HG02973 (cell line): ENCODE data around the gene UBTFL1.
"Not testable (repeated sequence)": the region's sequence is repeated elsewhere in the genome, so short reads cannot be mapped to it uniquely, and the experiment has no call there.

Experiments
- ATAC-seq: cut with Tn5 transposase; IDR thresholded peaks from one replicate; pipeline ENCODE4 v1.9.1; 2021; ENCODE audit warnings: moderate library complexity; ENCODE audit not compliant: unreplicated experiment

The UBTFL1 gene, protein sequence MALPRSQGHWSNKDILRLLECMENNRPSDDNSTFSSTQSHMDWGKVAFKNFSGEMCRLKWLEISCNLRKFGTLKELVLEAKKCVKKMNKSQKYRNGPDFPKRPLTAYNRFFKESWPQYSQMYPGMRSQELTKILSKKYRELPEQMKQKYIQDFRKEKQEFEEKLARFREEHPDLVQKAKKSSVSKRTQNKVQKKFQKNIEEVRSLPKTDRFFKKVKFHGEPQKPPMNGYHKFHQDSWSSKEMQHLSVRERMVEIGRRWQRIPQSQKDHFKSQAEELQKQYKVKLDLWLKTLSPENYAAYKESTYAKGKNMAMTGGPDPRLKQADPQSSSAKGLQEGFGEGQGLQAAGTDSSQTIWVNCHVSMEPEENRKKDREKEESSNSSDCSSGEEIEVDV

DNA sequence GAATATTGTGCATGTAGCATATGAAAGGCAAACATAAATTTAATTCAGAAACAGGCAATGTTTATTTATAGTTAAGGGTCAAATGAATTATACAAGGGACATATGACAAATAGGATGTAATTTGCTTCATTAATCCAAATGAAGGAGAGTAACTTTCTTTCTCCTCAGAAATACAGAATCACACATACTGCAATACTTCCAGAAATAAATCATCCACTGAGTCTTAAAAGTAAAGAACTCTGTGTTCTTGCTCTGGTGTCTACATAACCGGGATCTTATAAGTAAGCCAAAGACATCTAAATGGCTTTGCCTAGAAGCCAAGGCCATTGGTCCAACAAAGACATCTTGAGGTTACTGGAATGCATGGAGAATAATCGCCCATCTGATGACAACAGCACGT lies at the start of gene UBTFL1:
Gene UBTFL1, plus strand, starts transcription at position 301 of the 400 bp plus-strand sequence. Its CDS starts 0 bp downstream, at position 301.
- ATAC-seq: not testable (repeated sequence)

DNA sequence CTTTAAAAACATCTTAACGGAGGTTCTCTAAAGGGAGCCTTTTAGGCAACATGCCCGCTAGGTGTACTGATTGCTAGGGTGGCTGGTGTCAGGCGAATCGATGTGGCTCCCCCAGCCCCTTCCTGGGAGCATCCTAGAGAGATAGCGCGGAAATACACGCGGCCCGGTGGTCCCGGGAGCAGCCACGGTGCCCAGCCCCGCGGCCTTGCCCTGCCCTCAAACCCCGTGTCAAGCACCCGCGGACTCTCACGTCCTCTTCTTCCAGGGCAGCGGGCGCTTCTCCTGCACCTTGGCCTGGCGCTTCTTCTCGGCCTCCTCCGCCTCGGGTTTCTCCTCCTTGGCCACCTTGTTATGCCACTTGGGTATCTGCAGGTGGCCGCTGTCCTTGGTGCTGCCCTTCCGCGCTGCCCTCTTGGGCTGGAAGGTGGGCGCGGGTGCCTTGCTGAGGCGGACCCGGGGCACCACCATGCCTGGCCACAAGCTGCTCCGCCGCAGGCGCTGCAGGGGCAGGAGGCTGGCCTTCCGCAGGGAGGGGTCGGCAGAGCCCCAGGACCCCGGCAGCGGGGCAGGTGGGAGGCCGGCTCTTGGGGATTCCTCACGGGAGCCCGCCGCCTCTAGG lies 34.0 kb upstream of the UBTFL1 start:
- ATAC-seq: not testable (repeated sequence)

DNA sequence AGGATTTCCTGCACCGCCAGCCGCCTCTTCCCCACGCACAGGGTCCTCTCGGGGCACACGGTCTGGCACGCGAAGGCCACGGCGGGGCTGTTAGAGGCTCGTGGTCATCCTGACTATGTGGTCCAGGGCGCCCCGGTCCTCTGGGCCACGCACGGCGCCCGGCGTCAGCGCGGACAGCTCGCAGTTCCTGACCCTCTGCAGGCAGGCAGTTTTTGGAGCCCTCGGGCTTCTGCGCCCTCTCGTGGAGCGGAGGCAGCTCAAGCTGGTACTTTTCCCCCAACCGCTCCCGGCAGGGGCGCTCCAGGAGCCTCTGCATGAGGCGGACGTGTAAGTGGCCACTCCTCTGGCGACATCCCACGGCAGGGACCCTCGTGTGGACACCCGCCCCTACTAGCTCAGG lies 33.4 kb upstream of the UBTFL1 start:
- not testable (repeated sequence) for ATAC-seq

DNA sequence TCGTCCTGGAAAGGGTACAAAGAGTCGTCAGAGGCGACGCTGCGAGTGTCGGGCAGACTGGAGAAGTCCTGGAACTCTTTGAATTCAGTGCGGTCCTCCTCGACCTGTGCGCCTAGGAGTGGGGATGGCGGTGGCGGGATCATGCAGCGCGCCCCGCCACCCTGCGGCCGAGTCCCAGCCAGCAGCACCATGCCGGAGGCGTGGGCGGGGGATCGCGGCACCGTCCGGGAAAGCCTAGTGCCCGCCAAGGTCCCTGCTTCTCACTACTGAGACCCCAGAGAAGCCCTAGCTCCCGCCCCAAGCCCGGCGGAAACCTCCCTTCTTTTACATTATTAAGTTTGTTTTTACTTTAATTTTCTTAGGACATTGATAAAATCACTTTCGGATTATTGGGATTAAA lies 32.2 kb upstream of the UBTFL1 start:
- not testable (repeated sequence) for ATAC-seq

DNA sequence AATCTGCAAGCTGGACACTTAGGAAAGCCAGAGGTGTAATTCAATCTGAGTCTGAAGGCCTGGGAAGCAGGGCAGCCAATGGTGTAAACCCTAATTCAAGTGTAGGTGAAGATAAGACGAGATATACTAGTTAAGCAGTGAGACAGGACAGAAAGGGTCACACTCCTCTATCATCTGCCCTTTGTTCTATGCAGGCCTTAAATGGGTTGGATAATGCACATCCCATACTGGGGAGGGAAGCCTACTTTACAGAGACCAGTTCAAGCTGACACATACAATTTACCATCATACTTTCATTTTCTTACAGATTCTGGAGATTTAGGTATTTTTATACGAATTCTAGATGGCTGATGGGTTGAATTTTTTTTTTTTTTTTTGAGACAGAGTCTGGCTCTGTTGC lies 3.0 kb downstream of the UBTFL1 start:
- ATAC-seq: not testable (repeated sequence)

DNA sequence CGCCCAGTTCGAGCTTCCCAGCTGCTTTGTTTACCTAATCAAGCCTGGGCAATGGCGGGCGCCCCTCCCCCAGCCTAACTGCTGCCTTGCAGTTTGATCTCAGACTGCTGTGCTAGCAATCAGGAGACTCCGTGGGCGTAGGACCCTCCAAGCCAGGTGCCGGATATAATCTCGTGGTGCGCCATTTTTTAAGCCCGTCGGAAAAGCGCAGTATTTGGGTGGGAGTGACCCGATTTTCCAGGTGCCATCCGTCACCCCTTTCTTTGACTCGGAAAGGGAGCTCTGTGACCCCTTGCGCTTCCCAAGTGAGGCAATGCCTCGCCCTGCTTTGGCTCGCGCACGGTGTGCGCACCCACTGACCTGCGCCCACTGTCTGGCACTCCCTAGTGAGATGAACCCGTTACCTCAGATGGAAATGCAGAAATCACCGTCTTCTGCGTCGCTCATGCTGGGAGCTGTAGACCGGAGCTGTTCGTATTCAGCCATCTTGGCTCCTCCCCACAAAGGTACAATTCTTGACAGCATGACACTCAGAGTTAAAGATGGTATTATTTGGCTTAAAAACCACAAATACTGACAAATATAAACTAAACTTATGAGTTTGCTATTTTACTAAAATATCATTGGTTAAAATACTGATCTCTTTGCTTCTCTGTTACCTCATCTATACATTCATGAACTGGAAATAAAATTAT lies 9.6 kb downstream of the UBTFL1 start:
- ATAC-seq: not testable (repeated sequence)

DNA sequence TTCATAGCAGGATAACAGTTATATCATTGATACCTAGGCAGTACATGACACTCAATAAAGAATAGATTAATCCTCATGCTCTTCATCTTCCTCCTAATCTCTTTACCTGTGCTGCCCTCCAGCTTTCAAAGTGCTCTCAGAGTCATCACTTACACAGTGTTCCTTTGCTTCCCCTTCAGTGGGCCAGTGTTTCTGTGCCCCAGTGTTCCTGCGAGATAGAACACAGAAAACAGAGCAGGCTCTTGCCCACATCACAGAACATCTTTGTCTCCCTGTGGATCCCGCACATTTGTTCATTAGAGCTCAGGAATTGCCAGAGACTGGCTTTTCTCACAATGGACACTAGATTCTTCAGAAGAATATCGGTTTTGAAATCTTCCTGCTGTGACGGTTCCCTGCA lies 12.5 kb downstream of the UBTFL1 start:
- ATAC-seq: not testable (repeated sequence)

DNA sequence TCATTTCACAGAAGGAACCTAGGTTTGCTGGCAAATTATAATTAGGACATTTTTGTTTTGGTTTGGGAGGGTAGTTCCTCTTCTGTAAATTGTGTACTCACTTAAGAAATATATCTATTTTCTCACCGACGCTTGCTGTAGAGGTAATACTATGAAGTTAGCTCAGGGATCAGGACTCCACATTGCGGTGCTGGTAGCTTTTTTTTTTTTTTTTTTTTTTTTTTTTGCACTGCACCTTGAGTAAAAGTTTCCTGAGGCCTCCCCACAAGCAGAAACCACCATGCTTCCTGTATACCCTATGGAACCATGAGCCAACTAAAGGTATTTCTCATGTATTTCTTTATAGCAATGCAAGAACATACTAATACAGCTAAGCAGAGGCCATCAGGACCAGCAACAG lies 14.7 kb downstream of the UBTFL1 start:
- ATAC-seq: no peak

DNA sequence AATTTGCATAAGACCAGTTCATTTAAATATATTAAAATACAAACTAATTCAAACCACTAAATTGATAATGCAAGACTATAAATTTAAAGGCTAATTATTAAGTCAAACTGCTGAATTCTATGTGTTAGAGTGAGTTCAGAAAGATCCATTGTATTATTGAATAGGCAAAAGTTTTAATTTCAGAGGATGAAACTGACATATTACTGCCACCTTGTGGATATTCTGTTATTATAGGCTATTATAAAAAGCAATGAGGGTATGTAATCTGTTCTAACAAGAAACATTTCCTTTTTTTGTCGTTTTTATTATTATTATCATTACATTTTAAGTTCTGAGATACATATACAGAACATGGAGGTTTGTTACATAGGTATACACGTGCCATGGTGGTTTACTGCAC lies 27.8 kb downstream of the UBTFL1 start:
- no peak for ATAC-seq

DNA sequence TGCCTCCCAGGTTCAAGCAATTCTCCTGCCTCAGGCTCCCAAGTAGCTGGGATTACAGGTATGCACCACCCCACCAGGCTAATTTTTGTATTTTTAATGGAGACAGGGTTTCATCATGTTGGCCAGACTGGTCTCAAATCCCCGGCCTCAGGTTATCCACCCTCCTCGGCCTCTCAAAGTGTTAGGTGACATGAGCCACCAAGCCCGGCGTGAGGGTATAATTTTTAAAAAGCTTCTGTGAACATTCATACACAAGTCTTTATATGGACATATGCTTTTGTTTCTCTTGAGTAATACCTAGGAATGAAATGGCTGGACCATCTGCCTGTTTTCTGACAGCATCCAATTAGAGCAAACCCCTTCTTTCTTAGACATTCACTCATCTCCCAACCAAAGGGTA lies 34.4 kb downstream of the UBTFL1 start:
- ATAC-seq: no peak

DNA sequence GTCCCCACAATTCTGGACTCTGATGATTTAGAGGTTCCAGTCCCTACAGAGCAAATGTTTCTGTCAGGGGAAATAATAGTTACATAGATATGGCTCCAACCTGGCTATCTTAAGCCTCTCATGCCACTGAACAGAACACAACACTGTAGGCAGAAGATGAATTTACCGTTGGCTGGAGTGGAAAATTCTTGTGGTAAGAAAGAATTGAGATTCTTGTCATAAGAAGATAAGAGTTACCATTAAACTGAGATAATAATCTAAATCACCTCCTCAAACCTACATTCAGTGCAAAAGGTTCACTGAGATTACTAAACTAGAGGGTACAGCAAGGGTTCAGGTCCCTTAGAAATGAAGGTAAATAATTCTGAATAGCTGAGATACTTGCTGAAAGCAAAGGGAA lies 38.6 kb downstream of the UBTFL1 start:
- ATAC-seq: no peak

DNA sequence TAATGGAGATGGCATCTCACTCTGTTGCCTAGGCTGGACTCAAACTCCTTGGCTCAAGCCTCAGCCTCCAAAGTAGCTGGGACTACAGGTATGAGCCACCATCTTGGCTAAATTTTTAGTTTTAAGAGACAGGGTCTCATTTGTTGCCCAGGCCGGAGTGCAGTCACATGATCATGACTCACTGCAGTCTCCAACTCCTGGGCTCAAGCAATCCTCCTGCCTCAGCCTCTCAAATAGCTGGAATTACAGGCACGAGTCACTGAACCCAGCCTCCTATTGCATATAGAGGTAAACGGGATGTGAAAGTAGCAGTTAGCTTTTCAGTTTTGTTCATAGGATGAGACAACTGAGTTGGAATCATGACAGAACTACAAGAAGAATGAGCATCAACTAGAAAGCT lies 39.2 kb downstream of the UBTFL1 start:
- ATAC-seq: no peak

DNA sequence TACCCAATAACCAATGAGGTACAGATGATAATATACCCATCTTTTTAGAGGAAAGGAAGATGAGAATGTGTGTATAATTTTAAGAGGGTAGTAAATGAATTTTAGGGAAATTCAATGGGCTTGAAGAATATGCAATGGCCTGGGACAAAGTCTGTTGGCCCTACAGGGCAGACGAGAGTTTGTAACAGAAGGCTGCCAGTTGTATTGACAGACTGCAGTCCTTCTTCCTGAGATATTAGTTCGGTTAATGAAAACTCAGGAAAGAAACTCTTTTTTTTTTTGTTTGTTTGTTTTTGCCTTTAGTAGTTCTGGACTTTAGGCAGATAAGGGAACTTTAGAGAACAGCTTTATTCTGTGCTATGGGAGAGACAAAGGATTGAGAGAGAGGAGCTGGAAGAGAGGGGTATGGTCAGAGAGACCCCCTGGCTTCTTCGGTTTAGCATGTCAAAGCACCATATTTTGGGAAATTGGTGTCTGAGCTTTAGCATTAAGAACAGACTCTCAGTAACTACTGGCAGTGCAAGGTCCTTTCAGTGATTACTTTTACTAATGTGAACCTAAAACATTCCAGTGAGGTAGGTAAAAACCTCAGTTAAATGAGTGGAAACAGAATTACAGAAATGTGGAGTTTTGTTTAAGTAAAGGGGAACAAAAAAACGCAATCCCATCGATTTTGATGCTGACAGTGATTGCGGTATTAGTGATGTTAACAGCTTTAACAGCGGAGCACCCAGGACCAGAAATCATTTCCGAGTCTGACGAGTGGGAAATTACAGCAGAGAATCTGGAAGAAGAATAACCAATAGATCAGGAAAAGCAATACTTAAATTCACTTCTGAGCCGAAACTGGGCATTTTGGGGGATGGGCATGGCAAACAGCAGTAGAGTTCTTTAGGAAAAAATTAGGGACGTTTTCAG lies 48.1 kb downstream of the UBTFL1 start:
- no peak for ATAC-seq

DNA sequence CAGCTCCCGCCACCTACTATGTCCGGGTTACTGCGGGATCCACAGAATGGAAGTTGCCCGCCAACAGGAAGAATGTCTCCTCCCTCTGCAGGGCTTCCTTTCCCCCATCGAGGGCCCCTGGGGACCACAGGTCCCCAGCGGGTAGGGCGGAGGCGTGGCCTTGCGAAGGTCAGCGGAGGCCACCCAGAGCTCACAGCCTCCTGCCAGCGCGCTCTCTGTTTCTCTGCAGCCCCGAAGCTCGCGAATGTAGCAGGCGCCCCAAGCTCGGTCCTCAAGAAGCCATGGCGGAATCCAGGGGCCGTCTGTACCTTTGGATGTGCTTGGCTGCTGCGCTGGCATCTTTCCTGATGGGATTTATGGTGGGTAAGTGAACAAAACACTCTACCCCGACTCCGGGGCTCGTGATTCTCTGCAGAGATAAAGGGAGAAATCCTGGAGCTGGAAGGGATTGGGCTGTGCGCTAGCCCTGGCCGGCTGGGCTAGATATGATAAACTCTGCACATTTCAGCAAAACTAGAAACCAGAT lies 48.8 kb downstream of the UBTFL1 start, which contains the start of gene NAALAD2:
Gene NAALAD2, plus strand, starts transcription at position 186 of the 526 bp plus-strand sequence. Its CDS starts 96 bp downstream, at position 282.
- ATAC-seq: no peak

DNA sequence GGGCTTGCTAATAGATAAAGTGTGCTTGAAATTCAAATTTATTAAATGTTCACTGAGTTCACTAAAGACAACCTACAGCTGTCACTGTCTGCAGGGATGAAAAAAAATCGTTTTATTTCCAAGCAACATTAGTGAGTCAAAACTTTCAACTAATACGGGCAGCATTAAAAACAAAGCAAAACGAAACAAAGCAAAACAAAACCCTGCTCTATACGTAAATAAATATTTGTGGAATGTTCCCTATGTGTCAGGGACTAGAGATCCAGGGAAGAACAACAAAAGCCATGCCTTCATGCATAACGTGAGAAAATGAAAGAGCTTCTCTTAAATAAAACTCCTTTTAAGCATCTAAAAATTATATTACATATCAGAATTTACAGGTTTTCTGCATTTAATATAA lies 49.3 kb downstream of the UBTFL1 start:
- no peak for ATAC-seq
